Astrocyte of the hippocampus (primary cell): ENCODE measurements around the gene CSRP1.
"Not testable (repeated sequence)": the region's sequence is repeated elsewhere in the genome, so short reads cannot be mapped to it uniquely, and the experiment has no call there.

Experiments
- DNase-seq: peaks from one replicate; pipeline ENCODE4 v3.0.0; 2011; ENCODE audit warnings: low read depth, low spot score

The CSRP1 gene

DNA sequence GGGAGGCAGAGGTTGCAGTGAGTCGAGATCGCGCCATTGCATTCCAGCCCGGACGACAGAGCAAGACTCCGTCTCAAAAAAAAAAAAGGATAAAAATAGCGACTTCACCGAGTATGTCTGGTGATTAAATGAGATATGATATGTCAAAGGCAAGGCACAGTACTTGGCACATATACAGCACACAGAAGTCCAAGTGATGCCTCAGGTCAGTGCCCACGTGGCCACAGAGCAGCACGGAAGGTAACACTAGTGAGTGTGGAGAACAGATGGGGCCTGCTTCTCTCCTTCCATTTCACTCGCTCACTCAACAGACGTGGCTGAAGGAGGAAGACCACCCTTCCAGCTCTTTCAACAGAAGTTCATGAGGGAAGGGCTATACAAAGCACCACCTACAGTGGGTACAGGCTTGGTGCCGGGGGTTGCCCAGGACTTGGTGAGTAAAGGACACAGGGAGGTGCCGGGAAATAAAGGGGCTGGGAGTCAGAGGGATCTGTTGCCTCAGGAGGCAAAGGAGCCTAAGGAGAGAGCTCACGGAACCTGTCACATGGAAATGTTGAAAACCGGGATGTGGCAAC, 8.9 kb downstream of the CSRP1 start:
- DNase-seq = no peak

DNA sequence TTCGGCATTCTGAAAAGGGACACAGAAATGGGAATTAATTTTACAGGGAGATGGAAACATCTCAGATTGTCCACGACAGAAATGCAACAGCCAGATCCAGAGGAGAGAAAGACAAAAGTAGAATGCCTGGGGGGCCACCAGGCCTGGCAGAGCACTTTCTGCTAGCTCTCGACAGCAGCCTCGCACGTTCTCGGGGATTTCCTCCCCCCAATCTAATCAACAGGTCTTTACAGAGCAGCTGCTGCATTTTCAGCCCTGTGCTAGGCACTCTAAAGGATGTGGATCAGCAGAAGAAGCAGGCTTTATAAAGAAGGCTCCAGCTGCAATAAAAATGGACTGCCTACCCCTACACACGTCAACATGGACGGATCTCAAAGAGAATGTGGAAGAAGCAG, 10.6 kb downstream of the CSRP1 start:
- no peak for DNase-seq

DNA sequence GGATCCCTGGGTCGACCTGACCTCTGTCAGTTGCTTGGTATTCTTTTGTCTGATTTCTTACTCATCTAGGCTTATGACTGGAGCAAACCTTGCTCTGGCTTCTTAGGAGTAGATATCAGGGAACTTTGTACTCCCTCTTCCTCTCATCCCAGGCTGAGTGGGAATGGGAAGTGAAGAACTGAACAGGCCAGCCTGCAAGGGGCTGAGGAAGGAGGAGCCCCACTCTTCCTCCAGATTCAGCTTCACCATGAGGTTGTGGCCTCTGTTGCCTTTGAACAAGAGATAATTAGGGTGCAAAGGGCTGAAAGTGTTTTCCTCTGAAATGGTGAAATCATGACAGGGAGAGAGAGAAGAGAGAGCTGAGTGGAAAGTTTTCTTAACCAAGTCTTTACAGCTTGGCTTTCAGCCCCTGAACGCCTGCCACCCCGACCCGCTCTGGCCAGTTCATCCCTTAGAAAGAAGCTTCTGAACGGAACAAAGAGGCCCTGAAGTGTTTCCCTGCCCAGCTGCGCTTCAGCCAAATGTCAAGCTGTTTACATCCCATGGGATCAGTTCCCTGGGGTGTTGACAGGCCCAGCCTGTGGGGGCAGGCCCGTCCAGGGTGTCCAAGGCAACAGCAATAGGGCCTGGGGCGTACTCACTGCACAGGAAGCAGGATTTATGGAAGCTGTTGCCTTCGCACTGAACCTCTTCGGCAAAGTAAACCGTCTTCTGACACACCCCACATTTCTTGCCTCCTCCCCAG, 11.2 kb downstream of the CSRP1 start:
- peak; percentile 61 for DNase-seq

DNA sequence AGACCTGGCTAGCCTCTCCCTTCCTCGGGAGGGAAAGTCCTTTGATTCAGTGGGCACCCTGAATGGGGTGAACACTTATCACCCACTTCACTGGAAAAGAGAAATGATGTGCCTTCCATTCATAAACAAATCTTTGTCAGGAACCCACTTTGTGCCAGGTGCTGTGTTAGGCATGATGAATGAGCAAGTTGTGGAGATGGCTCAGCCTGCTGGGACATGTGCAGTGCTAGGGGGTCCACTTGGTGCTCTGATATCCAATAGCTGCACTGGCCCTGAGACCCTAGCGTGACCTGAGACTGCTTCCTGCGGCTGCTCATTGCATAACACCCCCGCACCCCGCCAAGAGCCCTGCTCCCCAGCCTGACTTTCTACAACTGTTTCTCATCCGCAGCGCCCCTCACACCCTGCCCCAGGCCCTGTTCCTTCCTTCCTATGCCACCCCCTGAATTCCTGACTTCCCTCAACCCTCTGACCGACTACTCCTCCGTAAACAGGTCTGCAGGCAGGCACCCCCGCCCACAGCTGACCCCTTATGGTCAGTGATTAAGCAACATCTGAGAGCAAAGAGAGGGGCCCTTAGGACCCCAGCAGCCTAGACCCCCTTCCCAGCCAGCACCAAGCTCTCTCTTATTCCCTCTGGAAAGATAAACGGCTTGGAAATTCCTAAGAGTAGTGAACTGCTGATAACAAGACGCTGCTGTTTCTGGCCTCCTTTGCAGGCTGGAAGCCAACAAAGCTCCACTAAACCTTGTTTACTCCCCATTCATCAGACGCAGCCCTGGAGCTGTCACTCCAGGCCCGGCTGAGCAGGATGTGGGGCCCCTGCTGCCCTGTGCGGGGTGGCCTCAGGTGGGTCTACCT, 12.9 kb downstream of the CSRP1 start:
- peak; percentile 78 for DNase-seq

DNA sequence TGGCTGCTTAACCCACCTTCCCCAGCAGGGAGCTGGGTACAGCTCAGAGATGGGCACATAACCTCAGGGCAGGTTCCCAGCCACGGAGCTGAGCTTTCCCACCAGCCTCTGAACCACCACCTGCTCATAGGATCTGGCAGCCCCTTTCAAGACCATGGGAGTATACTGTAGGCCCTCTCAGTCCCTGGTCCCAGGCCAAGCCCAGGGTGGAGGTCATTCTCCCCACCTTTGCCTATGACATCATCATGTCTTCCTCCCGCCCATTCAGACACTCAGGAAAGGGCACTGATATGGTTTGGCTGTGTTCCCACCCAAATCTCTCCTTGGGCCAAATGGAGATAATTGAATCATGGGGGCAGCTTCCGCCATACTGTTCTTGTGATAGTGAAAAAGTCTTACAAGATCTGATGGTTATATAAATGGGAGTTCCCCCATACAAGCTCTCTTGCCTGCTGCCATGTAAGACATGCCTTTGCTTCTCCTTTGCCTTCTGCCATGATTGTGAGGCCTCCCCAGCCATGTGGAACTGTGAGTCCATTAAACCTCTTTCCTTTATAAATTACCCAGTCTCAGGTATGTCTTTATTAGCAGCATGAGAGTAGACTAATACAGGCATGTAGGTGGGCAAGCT, 13.8 kb downstream of the CSRP1 start:
- DNase-seq = not testable (repeated sequence)

DNA sequence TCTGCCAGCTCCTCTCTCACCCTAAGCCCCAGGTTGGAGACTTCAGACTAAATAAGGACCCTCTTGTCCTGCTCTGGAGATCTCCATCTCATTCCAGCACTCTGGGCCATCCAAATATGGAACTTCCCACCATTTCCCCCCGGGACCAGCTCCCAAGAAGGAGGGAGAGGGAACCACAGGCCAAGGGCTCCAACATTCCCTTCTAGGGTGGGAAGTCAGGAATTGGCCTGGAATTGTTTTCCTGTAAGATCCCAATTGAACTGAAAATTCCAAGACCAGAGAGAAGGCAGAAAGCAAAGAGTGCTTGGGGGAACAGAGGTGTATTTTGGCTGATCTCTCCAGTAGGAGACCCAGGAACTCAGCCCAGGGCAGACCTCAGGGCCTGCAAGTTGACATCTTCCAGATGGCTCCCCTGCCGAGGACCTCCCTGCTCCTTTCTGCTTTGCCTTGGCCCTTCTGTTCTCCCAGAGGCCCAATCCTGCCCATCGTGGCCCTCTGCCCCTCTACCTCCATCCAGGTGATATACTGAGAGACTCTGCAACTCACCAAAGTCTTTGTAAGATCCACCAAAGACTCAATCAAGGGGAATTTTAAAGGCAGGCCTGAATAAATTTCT, 14.9 kb downstream of the CSRP1 start:
- no peak for DNase-seq

DNA sequence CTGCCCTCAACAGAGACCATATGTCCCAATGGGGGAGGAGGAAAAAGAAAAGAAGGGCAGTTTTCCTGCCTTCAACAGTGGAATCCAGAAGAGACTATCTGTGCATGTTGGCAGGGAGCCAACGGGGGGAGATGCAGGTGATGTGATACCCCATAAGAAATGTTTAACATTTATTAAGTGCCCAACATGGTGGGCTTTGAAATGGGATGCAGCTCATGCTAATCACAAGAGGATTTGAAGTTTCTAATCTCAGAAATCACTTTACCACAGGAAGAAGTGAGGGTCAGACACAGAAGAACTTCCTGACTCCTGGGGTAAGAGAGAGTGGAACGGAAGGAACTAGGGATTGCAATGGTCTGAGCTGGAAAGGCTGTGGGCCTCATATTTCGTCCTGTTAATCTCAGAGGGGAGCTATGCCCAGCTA, 16.2 kb downstream of the CSRP1 start:
- DNase-seq = no peak

DNA sequence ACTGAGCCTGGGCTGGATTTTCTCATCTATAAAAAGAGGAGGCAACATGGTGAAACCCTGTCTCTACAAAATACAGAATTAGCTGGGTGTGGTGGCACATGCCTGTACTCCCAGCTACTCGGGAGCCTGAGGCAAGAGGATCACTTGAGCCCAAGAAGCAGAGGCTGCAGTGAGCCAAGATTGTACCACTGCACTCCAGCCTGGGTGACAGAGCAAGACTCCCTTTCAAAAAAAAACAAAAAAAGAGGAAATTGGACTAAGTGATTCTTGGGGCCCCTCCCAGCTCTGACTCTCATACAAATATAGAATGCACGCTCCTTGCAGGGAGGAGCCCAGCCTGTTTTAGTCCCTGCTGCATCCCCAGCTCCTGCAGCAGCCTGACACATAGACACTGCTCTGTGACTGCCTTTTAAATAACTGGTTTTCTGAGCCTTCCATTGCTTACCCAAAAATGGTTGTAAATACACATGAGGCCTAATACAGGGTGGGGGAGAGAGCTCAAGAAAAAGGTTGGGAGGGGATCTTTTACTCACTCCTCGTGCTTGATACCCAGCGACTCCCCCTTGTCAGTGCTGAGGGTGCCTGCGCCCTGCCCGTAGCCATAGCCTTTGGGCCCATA, 17.2 kb downstream of the CSRP1 start:
- DNase-seq = no peak

DNA sequence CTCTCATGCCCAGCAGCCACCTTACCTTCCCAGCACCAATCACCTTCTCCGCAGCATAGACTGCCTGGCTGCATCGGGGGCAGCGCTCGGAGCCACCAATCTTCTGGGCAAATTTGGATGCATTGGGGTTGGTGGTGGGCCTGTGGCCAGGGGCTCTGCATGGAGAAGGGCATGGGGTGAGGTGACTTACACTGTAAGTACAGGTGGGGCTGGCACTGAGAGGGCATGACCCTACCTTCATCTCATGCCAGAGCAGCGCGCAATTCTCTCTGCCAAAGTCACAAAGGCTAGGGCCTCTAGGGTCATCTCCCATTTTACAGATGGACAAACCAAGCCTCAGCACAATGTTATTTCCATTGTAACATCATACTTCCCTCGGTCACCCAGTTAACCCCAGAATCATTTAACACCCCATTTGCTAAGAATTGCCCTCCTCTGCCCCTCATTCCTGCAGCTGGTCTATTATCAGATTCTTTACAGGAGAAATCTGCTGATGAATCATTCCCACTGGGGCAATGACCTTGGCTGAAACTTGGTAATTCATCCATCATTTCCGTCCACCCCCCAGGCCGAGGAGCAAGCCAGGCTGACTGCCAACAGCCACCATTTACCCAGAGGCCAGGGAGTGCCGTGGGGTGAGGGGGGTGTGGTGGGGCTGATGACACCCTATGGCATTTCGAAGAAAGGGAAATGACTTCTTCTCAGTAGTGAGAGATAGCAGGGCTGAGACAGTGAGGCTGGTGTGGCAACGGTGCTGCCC, 17.9 kb downstream of the CSRP1 start:
- DNase-seq = peak; percentile 90

DNA sequence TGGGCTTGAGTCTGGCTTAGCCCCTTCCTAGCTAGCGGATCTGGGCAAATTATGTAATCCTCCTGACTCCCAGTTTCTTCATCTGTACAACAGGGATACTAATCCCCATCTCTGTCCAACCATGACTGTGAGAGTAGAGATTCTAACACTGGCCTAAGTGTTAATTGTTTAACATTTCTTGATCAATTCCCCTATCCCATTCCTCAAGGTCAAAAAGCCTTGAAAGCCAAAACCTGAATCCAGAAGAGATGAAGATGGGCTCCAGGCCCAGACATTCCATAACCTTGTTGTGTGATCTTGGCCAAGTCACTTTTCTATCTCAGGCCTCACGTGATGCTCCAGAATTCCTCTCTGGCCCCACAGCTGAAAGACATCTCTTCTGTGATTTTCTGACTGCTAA, 19.2 kb downstream of the CSRP1 start:
- DNase-seq = no peak

DNA sequence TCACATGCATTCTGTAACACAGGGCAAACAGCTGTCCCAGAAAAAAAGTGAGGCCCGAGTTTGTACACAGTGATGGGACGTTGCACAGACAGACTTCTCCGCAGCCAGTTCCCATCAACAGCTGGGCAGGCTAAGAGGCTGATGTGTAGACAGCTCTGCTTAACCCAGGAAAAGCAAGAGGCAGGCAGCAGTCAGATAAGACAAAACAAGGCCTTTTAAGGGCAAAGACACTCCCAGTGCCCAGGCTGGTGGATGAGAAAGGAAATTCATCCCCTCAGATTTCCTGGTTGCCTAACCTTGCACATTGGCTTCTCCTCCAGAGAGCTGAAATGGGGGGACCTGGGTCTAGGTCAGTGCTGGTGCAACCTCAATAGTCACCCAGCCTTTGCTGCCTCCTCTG, 20.7 kb downstream of the CSRP1 start:
- DNase-seq = no peak

DNA sequence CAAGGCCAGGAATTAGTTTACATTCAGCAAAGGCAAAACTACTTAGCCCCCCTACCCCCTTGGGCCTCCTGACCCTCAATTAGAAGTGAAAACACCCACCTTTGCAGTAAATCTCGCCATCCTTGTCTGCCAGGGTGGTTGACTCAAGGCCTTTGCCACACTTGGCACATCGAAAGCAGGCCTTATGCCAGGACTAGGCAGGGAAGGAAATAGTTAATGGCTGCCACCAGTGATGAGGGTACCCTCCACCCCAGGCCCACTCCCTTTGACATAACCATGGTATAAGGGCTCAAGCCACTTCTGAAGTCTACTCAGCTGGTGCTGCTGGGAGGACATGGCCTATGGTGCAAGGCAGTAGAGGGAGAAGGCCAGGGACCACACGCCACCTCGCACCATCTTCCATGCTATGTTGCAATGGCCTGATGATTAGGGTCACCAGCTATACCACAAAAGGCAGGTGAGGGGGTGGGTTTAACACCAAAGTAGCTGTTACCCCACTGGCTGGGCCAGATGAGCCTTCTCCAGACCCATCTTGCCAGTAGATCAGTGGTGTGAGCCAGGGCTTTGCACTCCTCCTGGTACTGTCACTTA, 21.6 kb downstream of the CSRP1 start:
- no peak for DNase-seq

DNA sequence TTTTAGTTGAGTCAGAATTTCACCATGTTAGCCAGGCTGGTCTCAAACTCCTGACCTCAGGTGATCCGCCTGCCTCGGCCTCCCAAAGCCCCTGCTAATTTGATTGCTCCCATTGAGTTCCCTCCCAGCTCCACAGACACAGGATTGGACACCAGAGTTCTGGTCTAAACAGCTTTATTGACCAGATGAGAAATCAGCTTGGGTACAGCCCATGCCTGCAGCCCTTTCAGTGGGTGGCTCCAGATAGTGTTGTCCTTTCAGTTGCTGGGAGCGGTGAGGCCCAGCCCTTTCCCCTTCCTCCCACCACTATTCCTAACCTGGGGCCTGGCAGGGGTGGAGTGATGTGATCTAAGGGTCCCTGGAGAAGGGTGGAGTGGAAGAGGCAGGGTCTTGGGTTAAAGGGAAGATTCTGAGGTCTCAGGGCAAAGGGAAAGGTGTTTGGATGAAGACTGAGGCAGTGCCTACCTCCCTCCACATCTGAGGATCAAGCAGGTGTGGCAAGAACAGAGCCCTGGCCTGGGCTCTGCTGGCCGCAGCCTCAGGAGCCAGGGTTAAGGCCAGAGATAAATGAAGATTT, 23.5 kb downstream of the CSRP1 start:
- DNase-seq = no peak

DNA sequence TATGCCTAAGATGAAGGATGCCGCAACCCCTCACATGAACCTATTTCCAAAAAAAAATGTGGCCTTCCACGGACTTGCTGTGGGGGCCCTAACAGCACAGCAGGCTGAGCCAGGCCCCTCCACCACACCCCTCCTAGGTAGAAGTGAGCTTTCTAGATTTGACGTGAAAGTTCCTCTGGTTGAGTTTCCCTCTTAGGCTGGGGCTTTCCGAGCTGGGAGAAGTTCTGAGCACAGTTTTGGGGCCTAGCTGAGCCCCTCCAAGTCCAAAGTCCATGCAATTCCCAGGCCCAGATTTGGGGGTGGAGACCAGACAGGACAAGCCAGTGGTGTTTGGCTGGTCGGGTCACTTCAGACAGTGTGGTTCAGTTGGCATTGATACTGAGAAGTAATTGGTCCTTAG, 24.2 kb downstream of the CSRP1 start:
- DNase-seq = no peak

DNA sequence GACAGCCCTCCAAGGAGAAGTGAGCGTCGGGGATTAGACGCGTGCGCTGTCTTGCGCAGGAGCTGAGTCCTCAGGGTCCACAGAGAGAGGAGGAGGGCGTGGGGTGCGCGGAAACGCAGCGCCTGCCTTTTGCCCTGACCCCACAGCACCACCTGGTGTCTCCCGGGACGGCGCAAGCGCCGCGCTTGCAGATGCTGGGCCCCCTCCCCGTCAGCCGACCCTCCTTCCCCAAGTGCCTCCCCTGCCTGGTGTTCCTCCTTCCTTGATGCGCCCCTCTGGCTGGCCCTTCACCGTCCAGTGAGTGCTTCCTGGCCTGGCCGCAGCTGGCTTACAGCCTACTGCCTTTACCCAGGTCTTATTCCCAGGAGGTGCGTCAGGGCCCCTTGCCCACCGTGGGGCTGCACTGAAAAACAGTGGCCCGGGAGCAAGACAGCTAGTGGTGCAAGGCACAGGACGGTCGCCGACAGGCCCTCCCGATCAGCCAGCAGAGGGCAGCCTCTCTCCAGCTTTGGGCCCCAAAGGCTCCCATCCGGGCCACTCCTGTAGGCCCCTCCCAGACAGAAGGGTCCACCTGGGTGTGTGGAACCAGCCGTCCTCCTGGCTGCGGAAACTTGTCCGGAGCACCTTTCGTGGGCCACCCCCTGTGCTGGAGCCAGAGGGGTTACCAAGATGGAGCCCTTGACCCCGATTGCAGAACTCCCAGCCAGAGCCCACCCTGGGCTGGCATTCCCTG, 25.0 kb downstream of the CSRP1 start:
- peak; percentile 91 for DNase-seq

DNA sequence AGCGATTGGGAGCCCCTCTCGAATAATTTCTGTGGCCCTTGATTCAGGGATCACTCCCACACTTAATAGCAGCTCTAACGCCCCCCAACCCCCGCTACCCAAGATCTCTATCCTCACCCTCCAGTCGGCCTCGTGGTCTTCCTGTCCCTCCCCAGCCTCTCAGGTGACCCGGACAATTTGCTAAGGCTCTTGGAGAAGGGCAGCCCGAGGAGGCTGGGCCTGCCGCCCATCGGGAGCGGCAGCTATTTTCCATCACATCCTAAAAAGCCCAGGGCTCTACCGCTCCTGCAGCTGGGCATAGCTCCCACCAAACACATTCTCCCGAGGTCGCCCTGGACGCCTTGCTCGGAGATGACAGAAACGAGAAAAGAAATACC, 25.9 kb downstream of the CSRP1 start:
- DNase-seq = no peak

DNA sequence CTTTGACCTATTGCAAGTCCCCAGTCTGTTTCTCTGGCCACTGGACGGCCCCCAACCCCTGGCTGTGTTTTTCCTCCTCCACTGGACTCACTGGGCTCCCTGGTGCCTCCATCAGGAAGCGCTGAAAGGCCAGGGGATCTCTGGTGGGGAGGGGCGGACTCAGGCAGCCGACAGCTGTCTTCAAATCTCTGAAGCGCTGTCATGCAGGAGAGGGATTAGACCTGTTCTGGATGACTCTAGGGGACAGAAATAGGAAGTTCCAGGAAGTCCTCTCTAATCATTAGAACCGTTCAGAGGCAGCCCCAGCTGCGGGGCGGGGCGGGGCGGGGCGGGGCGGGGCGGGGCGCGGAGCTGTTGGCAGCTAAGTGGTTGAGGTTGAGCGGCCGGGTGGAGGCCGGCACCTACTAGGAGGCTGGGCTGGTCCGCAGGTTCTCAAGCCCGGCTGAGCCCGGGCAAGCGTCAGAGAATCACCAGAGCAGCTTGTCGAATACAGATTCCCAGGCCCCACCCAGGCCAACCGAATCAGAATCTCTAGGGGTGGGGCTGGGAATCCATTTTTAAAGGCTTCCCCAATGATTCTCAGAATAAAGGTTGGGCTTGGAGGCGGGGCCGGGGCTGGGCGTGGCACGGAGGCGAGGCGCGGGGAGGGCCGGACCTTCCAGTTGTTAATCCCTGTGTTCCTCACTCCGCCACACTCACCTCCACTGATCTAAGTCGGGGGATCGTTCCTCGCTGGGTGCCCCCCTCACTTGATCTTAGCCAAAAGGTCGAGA, 26.5 kb downstream of the CSRP1 start:
- peak; percentile 81 for DNase-seq

DNA sequence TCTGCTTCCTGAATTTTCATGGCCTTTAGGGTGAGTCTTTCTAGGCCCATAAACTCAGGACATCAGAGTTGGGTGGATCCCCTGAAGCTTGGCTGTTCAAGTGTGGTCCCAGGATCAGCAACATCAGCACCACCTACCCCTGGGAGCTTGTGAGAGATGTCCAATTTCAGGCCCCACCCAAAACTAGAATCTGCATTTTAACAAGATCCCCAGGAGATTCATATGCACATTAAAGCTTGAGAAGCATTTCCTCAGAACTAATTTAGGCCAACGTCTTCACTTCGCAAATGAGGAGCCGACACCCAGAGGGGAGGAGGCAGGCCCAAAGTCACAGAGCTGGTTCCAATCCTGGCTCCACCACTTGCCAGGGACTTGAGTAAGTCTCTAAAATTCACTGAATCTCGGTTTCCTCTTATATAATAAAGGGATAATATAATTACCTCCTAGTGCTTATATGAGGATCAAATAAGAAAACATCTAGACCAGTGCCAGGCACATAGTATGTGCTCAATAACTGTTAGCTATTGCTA, 27.7 kb downstream of the CSRP1 start:
- no peak for DNase-seq
